Prostate gland (tissue), 2 donors: ENCODE data around the gene ITFG2.
A peak's percentile ranks its signal among the peaks of the same experiment; 100 is the strongest.

Source experiments
- POLR2A ChIP-seq: fragments of 450-650 bp; IDR thresholded peaks from one replicate; pipeline ENCODE4 v1.6.1; 2016; ENCODE audit warnings: antibody characterized with exemption, mild to moderate bottlenecking
- POLR2AphosphoS5 ChIP-seq: sonication (generic); formaldehyde crosslinking; IDR thresholded peaks from one replicate; pipeline ENCODE4 v1.6.1; 2017; ENCODE audit warnings: antibody characterized with exemption
- TF ChIP-seq, protein P1 (sequence below), 4 experiments: fragments of 200-600 bp in 2 of 4; fragments of 450-650 bp in 2 of 4; sonication (generic) in 2 of 4; IDR thresholded peaks; 1 replicate in 3 of 4; 2 replicates in 1 of 4; pipeline ENCODE4 v1.5.1; 2016 to 2019; ENCODE audit warnings: antibody characterized with exemption in 4 of 4, mild to moderate bottlenecking in 2 of 4, moderate library complexity in 2 of 4

DNA sequence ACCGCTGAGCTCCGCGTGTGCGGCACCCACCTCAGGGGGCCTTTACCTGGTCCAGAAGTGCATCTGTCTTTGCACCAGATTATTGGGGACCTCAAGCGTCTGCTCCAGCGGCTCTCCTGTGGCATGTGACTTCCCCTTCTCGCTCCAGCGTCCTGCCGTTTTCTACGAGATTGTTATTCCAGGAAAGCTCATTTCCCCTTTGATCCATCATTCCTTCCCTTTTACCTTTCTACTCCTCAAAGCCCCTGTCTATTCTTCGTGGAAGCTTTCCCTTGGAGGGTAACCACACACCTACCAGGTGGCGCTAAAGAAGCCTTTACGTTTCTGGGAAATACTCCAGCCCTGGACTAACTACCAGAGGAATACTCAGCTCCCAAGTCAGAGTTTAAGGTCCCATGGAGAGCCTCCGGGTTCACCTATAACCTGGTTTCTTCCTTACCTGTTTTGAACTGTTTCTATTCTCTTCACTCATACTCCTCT lies 16.2 kb upstream of the ITFG2 start:
- TF ChIP-seq, protein P1, sequence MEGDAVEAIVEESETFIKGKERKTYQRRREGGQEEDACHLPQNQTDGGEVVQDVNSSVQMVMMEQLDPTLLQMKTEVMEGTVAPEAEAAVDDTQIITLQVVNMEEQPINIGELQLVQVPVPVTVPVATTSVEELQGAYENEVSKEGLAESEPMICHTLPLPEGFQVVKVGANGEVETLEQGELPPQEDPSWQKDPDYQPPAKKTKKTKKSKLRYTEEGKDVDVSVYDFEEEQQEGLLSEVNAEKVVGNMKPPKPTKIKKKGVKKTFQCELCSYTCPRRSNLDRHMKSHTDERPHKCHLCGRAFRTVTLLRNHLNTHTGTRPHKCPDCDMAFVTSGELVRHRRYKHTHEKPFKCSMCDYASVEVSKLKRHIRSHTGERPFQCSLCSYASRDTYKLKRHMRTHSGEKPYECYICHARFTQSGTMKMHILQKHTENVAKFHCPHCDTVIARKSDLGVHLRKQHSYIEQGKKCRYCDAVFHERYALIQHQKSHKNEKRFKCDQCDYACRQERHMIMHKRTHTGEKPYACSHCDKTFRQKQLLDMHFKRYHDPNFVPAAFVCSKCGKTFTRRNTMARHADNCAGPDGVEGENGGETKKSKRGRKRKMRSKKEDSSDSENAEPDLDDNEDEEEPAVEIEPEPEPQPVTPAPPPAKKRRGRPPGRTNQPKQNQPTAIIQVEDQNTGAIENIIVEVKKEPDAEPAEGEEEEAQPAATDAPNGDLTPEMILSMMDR (IDR thresholded peaks at IDR 0.05): peak in 3 of 4 experiments; percentile 5 to 21 (median 12)
- TF ChIP-seq POLR2A (no peak), POLR2AphosphoS5 (peak; percentile 16)
